IPS-18c (cell line): ENCODE measurements around the gene LARP1B.
"Not testable (repeated sequence)": the region's sequence is repeated elsewhere in the genome, so short reads cannot be mapped to it uniquely, and the experiment has no call there.

Experiments used
- H3K4me3 ChIP-seq: 2 replicates; pipeline ENCODE4 v1.7.0; 2013; ENCODE audit warnings: low read depth, mild to moderate bottlenecking, low read length, moderate library complexity; ENCODE audit not compliant: insufficient read depth
- H3K9me3 ChIP-seq: one replicate; pipeline ENCODE4 v1.6.1; 2013; ENCODE audit warnings: mild to moderate bottlenecking, low read length, moderate library complexity; ENCODE audit not compliant: control insufficient read depth, insufficient read depth

Gene LARP1B

DNA sequence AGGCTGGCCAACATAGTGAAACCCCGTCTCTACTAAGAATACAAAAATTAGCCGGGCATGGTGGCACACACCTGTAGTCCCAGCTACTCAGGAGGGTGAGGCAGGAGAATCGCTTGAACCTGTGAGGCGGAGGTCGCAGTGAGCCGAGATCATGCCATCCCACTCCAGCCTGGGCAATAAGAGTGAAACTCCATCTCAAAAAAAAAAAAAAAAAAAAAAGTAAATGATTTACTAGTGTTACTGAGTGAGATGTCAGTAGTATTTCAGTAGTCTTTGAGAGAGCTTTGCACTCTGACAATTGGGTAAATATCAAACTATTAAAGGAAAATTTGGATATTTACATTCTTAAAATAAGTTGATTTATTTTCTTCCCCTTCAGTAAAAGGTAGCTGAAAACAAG is 34.2 kb downstream of the LARP1B start:
- not testable (repeated sequence) for H3K4me3 ChIP-seq, H3K9me3 ChIP-seq

DNA sequence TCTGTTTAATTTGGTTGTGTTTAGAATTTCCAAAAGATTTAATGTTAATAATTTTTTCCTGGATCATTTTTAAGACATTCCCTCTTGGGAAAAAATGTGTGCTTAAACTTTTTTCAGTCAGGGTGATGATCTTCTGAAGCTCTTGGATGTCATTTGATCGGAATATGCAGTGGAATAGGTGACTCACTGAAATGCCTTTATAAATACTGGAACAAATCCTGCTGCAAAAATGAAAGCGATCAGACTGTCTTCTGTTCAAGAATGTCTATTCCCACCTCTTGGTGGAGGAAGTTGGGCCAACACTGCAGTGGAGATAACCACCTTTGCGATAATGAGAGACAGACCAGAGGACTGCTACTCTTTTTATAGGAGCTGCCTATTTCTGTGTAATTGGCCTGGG is 46.7 kb downstream of the LARP1B start:
- H3K9me3 ChIP-seq: no peaks in the 10 kb centered on the region
- no peak overlapping the region for H3K4me3 ChIP-seq

GRCh38 chr4:128123036-128123435 is 61.9 kb downstream of the LARP1B start:
- no peak overlapping the region for H3K4me3 ChIP-seq
- no peaks in the 10 kb centered on the region for H3K9me3 ChIP-seq

- Histone ChIP-seq H3K9me3 (peaks cover 2% of the 10 kb centered on the region), H3K4me3 (no peak overlapping the region)
Measured at GRCh38 chr4:128130621-128131020, 69.5 kb downstream of the LARP1B start.

DNA sequence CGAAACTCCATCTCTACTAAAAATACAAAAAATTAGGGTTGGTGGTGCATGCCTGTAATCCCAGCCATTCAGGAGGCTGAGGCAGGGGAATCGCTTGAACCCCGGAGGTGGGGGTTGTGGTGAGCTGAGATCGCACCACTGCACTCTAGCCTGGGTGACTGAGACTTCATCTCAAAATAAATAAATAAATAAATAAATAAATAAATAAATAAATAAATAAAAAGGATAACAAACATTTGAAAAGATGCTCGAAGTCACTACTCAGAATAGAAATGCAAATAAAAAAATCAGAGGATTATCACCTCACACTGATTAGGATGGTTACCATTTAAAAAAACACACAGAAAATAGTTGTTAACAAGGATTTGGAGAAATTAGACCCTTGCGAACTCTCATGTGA is 73.8 kb downstream of the LARP1B start:
- Histone ChIP-seq H3K4me3 (no peak overlapping the region), H3K9me3 (peaks cover 2% of the 10 kb centered on the region)

- Histone ChIP-seq H3K9me3 (peaks cover 2% of the 10 kb centered on the region), H3K4me3 (no peak overlapping the region)
Measured at GRCh38 chr4:128135391-128135790, 74.3 kb downstream of the LARP1B start.

DNA sequence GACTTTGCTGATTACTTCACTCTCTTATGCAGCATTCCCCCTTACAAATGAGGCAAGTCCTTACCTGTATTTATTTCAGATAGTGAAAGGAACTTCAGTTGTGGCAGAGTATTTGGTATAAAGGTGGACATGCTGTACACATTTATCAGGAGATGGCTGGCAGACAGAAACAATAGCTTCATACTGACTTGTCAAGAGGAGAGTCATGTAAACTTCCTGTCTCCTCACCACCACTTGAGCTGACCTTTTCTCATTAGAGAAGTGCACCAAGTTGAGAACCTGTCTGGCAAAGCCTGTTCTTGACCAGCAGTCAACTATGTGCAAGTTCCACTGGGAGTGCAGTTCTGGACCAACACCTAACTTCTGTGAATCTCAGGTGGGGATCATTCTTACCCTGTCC is 80.8 kb downstream of the LARP1B start:
- H3K4me3 ChIP-seq: no peak overlapping the region
- no peaks in the 10 kb centered on the region for H3K9me3 ChIP-seq

- Histone ChIP-seq H3K4me3 (no peak overlapping the region), H3K9me3 (no peaks in the 10 kb centered on the region)
Measured at GRCh38 chr4:128145727-128146126, 84.6 kb downstream of the LARP1B start.

GRCh38 chr4:128153800-128154199 is 92.7 kb downstream of the LARP1B start:
- H3K4me3 ChIP-seq: no peak overlapping the region
- H3K9me3 ChIP-seq: no peaks in the 10 kb centered on the region

DNA sequence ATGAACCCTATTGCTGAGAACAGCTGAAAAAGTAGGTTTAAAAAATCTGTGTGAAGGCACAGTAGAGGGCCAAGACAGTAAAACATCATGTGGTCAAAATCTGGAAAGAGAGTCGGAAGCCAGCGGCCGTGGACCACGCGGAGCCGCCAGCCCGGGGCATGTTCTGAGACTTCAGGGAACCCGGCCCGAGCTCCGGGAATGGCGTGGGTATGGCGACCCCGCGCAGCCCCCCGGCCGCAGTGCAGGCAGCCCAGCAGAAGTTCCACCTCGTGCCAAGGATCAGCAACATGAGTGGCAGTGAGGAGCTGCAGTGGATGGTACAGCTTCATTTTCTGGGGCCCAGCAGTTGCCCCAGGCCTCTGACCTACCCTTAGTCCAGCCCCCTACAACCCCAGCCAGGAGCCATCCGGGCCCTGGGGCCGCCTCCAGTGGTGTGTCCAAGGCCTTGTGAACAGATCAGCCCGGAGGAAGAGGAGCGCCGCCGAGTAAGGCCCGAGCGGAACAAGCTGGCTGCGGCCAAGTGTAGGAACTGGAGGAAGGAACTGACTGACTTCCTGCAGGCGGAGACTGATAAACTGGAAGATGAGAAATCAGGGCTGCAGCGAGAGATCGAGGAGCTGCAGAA is 94.2 kb downstream of the LARP1B start:
- Histone ChIP-seq H3K9me3 (no peaks in the 10 kb centered on the region), H3K4me3 (no peak overlapping the region)

DNA sequence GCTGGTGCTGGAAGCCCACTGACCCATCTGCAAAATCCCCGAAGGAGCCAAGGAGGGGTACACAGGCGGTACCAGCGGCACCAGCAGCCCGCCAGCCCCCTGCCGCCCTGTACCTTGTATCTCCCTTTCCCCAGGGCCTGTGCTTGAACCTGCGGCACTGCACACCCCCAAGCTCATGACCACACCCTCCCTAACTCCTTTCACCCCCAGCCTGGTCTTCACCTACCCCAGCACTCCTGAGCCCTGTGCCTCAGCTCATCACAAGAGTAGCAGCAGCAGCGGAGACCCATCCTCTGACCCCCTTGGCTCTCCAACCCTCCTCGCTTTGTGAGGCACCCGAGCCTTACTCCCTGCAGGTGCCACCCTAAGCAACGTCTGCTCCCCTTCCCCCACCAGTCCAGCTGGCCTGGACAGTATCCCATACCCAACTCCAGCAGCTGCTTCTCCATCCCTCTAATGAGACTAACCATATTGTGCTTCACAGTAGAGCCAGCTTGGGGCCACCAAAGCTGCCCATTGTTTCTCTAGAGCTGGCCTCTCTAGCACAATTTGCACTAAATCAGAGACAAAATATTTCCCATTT is 94.9 kb downstream of the LARP1B start:
- H3K4me3 ChIP-seq: no peak overlapping the region
- H3K9me3 ChIP-seq: no peaks in the 10 kb centered on the region

- H3K4me3 ChIP-seq, H3K9me3 ChIP-seq: not testable (repeated sequence)
Measured at GRCh38 chr4:128156472-128156871, 95.4 kb downstream of the LARP1B start.

DNA sequence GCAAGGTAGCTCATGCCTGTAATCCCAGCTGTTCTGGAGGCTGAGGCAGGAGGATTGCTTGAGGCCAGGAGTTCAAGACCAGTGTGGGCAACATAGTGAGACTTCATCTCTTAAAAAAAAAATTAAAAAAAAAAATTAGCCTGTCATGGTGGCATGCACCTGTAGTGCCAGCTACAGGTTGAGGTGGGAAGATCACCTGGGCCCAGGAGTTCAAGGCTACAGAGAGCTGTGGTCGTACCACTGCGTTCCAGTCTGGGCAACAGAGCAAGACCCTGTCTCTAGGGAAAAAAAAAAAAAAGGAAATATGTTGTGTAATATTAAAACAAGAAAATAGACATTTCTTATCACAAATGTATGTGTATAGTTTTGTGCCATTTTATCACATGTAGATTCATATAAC is 97.8 kb downstream of the LARP1B start:
- Histone ChIP-seq H3K4me3 (no peak overlapping the region), H3K9me3 (no peaks in the 10 kb centered on the region)

- Histone ChIP-seq H3K9me3 (no peaks in the 10 kb centered on the region), H3K4me3 (no peak overlapping the region)
Measured at GRCh38 chr4:128159967-128160366, 98.9 kb downstream of the LARP1B start.

- no peak overlapping the region for H3K4me3 ChIP-seq
- H3K9me3 ChIP-seq: no peaks in the 10 kb centered on the region
Measured at GRCh38 chr4:128161138-128161537, 100.0 kb downstream of the LARP1B start.

- Histone ChIP-seq H3K9me3 (no peaks in the 10 kb centered on the region), H3K4me3 (no peak overlapping the region)
Measured at GRCh38 chr4:128162434-128162833, 101.3 kb downstream of the LARP1B start.

DNA sequence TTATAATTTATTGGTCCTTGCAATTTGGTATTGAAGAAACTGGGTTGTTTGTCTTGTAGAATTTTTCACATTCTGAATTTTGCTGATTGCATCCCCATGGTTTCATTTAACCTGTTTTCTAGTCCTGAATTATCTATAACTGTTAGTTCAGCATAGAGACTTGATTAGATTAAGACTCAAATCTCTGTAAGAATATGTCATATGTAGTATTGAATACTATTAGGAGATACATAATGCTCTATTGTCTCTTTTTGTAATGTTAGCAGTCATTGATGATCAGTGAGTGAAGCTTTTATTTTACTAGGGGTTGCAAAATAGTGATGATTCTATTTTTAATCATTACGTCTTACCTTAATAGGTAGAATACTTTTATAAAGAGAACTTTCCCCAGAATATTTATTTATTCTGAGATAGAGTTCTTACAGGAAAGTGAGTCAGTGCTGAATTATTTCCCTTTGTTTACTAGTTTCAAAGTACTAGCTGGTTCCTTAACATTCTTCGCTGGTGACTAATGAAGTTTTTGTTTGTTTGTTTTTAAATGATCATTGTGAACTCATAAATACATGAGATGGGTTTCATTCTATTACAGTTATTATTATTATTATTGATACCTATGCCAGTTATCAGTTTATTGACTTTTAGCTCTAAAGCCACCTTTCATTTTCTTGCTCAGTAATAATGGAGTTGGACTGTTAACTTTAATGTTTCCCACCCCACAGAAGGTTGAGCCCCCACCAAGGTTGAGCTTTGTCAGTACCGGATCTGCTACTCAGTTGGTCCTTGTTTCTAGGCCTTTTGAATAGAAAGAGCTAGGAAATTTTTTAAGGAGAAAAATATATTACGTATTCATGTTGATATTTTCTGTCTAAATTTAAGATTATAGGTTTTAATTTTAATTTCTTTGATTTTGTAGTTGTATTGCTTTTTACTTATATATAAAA is 102.3 kb downstream of the LARP1B start:
- no peaks in the 10 kb centered on the region for H3K9me3 ChIP-seq
- no peak overlapping the region for H3K4me3 ChIP-seq

- Histone ChIP-seq H3K4me3 (no peak overlapping the region), H3K9me3 (no peaks in the 10 kb centered on the region)
Measured at GRCh38 chr4:128166982-128167381, 105.9 kb downstream of the LARP1B start.
